ENCODE results near the gene CHCHD4. TPM values are rescaled to one million over a fixed set of nuclear protein-coding genes. Genes with fewer than 3 reads are reported as not detected.
"Not testable (repeated sequence)": the region's sequence is repeated elsewhere in the genome, so short reads cannot be mapped to it uniquely, and the experiment has no call there.

CHCHD4 gene
- total and polyA plus RNA-seq, 2 experiments from 2014 or later = 31.1 to 39.2 TPM

DNA sequence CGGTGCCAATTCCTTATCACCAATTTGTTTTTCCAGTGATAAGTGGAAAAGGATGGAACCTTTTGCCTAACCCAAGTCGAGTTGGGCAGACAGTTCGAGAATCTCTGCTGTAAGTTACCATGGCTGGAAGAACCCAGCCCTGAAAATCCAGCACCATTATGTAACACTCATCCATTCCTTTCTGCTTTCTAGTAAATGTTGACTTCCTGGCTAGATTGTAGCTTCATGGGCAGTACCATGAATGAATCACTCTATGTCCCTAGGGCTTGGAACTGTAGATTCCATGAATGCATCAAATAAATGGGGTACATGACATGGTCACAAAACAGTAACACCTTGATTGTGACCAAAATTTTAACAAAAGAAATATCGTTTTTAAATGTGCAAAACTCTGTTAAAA is 14.0 kb downstream of the CHCHD4 start (continued):
- no peak for TF ChIP-seq CTCF (conservative IDR thresholded peaks at IDR 0.05; ENCODE audit: low read depth in 2 of 2)

- H3K4me3 Mint-ChIP-seq; H2AFZ ChIP-seq; H3F3A ChIP-seq (replicated peaks; ENCODE audit: low read depth); DNase-seq (ENCODE audit: low spot score); H3K79me2 ChIP-seq (replicated peaks; ENCODE audit: insufficient read depth); H3K4me1 ChIP-seq (ENCODE audit: insufficient read depth); H3K27me3 Mint-ChIP-seq (ENCODE audit: insufficient read depth, low read depth, poor library complexity); H4K20me1 ChIP-seq (replicated peaks; ENCODE audit: insufficient read depth); H3K4me1 Mint-ChIP-seq; H3K27me3 ChIP-seq (ENCODE audit: insufficient read depth); H3K36me3 ChIP-seq (ENCODE audit: insufficient read depth); H3K4me3 ChIP-seq; H3K4me2 ChIP-seq; H3K9me2 ChIP-seq (ENCODE audit: insufficient read depth); H3K27ac ChIP-seq (ENCODE audit: low read depth); H3K9me3 Mint-ChIP-seq; ATAC-seq; H3K27ac Mint-ChIP-seq: not testable (repeated sequence)
- peaks cover 31% of the 10 kb centered on the region for H3K36me3 Mint-ChIP-seq (ENCODE audit: low read depth)
These were observed 14.8 kb downstream of the CHCHD4 start for GRCh38 chr3:14109821-14110220.

DNA sequence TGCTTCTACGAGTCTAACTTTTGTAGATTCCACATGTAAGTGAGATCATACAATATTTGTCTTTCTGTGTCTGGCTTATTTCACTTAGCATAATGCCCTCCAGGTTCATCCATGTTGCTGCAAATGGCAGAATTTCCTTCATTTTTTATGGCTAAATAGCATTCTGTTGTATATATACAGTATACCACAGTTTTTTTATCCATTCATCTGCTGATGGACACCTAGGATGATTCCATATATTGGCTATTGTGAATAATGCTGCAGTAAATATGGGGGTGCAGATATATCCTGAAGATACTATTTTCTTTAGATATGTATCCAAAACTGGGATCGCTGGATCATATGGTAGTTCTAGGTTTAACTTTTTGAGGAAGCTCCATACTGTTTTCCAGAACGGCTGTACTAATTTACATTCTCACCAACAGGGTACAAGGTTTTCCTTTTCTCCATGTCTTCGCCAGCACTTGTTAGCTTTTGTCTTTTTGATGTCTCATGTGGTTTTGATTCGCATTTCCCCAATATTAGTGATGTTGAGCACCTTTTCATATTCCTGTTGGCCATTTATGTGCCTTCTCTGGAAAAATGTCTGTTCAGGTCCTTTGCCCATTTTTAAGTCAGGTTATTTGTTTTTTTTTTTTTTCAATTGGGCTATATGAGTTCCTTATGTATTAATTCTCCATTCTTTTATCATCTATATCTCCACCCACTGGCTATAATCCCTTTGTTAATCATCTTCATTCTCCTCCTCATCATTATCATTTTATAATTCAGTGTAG is 26.9 kb downstream of the CHCHD4 start:
- Mint-ChIP-seq H3K4me1 (no peaks in the 10 kb centered on the region), H3K9me3 (peaks cover 7% of the 10 kb centered on the region; the same call in 2 of the 3 replicates), H3K36me3 (ENCODE audit: low read depth) (no peaks in the 10 kb centered on the region), H3K27ac (no peak overlapping the region), H3K4me3 (no peak overlapping the region), H3K27me3 (ENCODE audit: insufficient read depth, low read depth, poor library complexity) (peaks cover 2% of the 10 kb centered on the region)
- no peaks in the 10 kb centered on the region for H3K36me3 ChIP-seq (ENCODE audit: insufficient read depth)
- no peak overlapping the region for H3K27ac ChIP-seq (ENCODE audit: low read depth)
- ATAC-seq = no peak
- H3K4me3 ChIP-seq = no peak overlapping the region
- no peaks in the 10 kb centered on the region for H4K20me1 ChIP-seq (replicated peaks; ENCODE audit: insufficient read depth)
- H3K4me2 ChIP-seq = no peak overlapping the region
- H3F3A ChIP-seq (replicated peaks; ENCODE audit: low read depth) = no peaks in the 10 kb centered on the region
- 0 out of 2 replicates have a peak, but pooled peaks cover under 1% of the 10 kb centered on the region for H3K4me1 ChIP-seq (ENCODE audit: insufficient read depth)
- no peak for DNase-seq (ENCODE audit: low spot score)
- no peaks in the 10 kb centered on the region for H3K27me3 ChIP-seq (ENCODE audit: insufficient read depth)
- no peak overlapping the region for H2AFZ ChIP-seq
- TF ChIP-seq POLR2AphosphoS5 (IDR thresholded peaks at IDR 0.05; ENCODE audit: low read depth) (no peak), ZNF114 (CRISPR knock-in tag; IDR thresholded peaks at IDR 0.05) (no peak), EZH2 (IDR thresholded peaks at IDR 0.05; ENCODE audit: low read depth, unreplicated experiment) (no peak), ZNF462 (CRISPR knock-in tag; IDR thresholded peaks at IDR 0.05) (no peak)
- TF ChIP-seq, protein P1, sequence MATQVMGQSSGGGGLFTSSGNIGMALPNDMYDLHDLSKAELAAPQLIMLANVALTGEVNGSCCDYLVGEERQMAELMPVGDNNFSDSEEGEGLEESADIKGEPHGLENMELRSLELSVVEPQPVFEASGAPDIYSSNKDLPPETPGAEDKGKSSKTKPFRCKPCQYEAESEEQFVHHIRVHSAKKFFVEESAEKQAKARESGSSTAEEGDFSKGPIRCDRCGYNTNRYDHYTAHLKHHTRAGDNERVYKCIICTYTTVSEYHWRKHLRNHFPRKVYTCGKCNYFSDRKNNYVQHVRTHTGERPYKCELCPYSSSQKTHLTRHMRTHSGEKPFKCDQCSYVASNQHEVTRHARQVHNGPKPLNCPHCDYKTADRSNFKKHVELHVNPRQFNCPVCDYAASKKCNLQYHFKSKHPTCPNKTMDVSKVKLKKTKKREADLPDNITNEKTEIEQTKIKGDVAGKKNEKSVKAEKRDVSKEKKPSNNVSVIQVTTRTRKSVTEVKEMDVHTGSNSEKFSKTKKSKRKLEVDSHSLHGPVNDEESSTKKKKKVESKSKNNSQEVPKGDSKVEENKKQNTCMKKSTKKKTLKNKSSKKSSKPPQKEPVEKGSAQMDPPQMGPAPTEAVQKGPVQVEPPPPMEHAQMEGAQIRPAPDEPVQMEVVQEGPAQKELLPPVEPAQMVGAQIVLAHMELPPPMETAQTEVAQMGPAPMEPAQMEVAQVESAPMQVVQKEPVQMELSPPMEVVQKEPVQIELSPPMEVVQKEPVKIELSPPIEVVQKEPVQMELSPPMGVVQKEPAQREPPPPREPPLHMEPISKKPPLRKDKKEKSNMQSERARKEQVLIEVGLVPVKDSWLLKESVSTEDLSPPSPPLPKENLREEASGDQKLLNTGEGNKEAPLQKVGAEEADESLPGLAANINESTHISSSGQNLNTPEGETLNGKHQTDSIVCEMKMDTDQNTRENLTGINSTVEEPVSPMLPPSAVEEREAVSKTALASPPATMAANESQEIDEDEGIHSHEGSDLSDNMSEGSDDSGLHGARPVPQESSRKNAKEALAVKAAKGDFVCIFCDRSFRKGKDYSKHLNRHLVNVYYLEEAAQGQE (IDR thresholded peaks at IDR 0.05; ENCODE audit: unreplicated experiment) = no peak
- H3K79me2 ChIP-seq (replicated peaks; ENCODE audit: insufficient read depth) = no peaks in the 10 kb centered on the region
- H3K9me2 ChIP-seq (ENCODE audit: insufficient read depth) = no peaks in the 10 kb centered on the region

Measured in GM23338 (cell line).